ENCODE measurements around the gene DNAJC8.

DNA sequence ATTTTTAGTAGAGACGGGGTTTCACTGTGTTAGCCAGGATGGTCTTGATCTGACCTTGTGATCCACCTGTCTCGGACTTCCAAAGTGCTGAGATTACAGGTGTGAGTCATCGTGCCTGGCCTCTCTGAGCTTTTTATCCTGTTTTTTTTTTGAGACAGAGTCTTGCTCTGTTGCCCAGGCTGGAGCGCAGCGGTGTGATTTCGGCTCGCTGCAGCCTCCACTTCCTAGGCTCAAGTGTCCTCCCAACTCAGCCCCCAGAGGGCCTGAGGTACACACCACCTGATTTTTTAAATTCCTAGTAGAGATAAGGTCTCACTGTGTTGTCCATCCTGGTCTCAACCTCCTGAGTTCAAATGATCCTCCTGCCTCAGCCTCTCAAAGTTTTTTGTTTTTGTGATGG is 46.9 kb upstream of the DNAJC8 start:
- TF ChIP-seq FOXP2 (optimal IDR thresholded peaks at IDR 0.05; ENCODE audit: borderline replicate concordance, extremely low read depth, extremely low read length, insufficient read depth) (no peak), TAF1 (IDR thresholded peaks at IDR 0.05; ENCODE audit: borderline replicate concordance, insufficient read depth, low read length) (no peak), SIN3A (IDR thresholded peaks at IDR 0.05; ENCODE audit: borderline replicate concordance, insufficient read depth, low read length) (no peak)

All from PFSK-1 (cell line).